ENCODE measurements around the gene SCGB1D1. TPM values are rescaled to one million over a fixed set of nuclear protein-coding genes. Genes with fewer than 3 reads are reported as not detected.
A peak's percentile ranks its signal among the peaks of the same experiment; 100 is the strongest.

The SCGB1D1 gene
- total RNA-seq, 4 donors from 2014 or later: not detected

- intact Hi-C loops (cut with DNase I): no loop called here
- no peak for TF ChIP-seq CTCF (IDR thresholded peaks at IDR 0.05)
- no peak for TF ChIP-seq POLR2A (IDR thresholded peaks at IDR 0.05)
- peaks cover 0 to 2% of the 10 kb centered on the region in 2 donors for H3K4me1 ChIP-seq
- no peak for DNase-seq
- H3K27ac ChIP-seq: no peak overlapping the region
- H3K4me3 ChIP-seq (replicated peaks in 1 of 3): no peak overlapping the region
- H3K36me3 ChIP-seq: peaks cover 7 to 22% of the 10 kb centered on the region in 2 donors
- no peaks in the 10 kb centered on the region for H3K9me3 ChIP-seq
- H3K27me3 ChIP-seq: no peaks in the 10 kb centered on the region
- WGBS, 2 donors: 92 to 97% methylated on average over 8 of the region's 9 CpGs
These were observed 38.3 kb upstream of the SCGB1D1 start for GRCh38 chr11:62151737-62152102.

- TF ChIP-seq POLR2A (IDR thresholded peaks at IDR 0.05) (no peak), CTCF (IDR thresholded peaks at IDR 0.05) (no peak)
These were observed 37.5 kb upstream of the SCGB1D1 start for GRCh38 chr11:62152245-62153086.

GRCh38 chr11:62153087-62153395, 37.0 kb upstream of the SCGB1D1 start:
- no peak for TF ChIP-seq POLR2A (IDR thresholded peaks at IDR 0.05)
- no peak for TF ChIP-seq CTCF (IDR thresholded peaks at IDR 0.05)
- Histone ChIP-seq H3K9me3 (no peaks in the 10 kb centered on the region), H3K4me3 (replicated peaks in 1 of 3) (no peak overlapping the region), H3K36me3 (peaks cover 0 to 15% of the 10 kb centered on the region in 2 donors), H3K27ac (no peak overlapping the region), H3K27me3 (no peaks in the 10 kb centered on the region), H3K4me1 (peaks cover 0 to 2% of the 10 kb centered on the region in 2 donors)
- WGBS, 2 donors: 86 to 88% methylated on average over 2 of the region's 2 CpGs
- intact Hi-C loops (cut with DNase I): no loop called here
- no peak for DNase-seq

More at GRCh38 chr11:62152245-62153086, 37.5 kb upstream of the SCGB1D1 start:
- intact Hi-C loops (cut with DNase I): no loop called here
- Histone ChIP-seq H3K27ac (no peak overlapping the region), H3K4me1 (peaks cover 0 to 2% of the 10 kb centered on the region in 2 donors), H3K9me3 (no peaks in the 10 kb centered on the region), H3K4me3 (replicated peaks in 1 of 3) (no peak overlapping the region), H3K27me3 (no peaks in the 10 kb centered on the region), H3K36me3 (peaks cover under 1 to 15% of the 10 kb centered on the region in 2 donors)
- no peak for DNase-seq
- WGBS, 2 donors: 88 to 91% methylated on average over 13 to 14 of the region's 14 CpGs

GRCh38 chr11:62153617-62154016, 36.4 kb upstream of the SCGB1D1 start:
- no peaks in the 10 kb centered on the region for H3K9me3 ChIP-seq
- no peak overlapping the region for H3K27ac ChIP-seq
- H3K4me3 ChIP-seq (replicated peaks in 1 of 3): no peak overlapping the region
- no peaks in the 10 kb centered on the region for H3K27me3 ChIP-seq
- no peak for DNase-seq
- peaks cover 0 to 2% of the 10 kb centered on the region in 2 donors for H3K4me1 ChIP-seq
- WGBS, 2 donors: 64 to 65% methylated on average over 3 of the region's 3 CpGs
- TF ChIP-seq POLR2A (IDR thresholded peaks at IDR 0.05) (no peak), CTCF (IDR thresholded peaks at IDR 0.05) (no peak)
- H3K36me3 ChIP-seq: peaks cover 0 to 15% of the 10 kb centered on the region in 2 donors
- intact Hi-C loops (cut with DNase I): no loop called here

- Histone ChIP-seq H3K27me3 (no peaks in the 10 kb centered on the region), H3K27ac (no peak overlapping the region), H3K9me3 (no peaks in the 10 kb centered on the region), H3K36me3 (no peaks in the 10 kb centered on the region), H3K4me1 (no peaks in the 10 kb centered on the region), H3K4me3 (replicated peaks in 1 of 3) (no peak overlapping the region)
- 62 to 68% methylated on average over 5 to 6 of the region's 6 CpGs for WGBS, 2 donors
- intact Hi-C loops (cut with DNase I): no loop called here
- DNase-seq: peak in 1 of 2 donors; percentile 41
- TF ChIP-seq POLR2A (IDR thresholded peaks at IDR 0.05): no peak
- TF ChIP-seq CTCF (IDR thresholded peaks at IDR 0.05): no peak
These were observed 32.4 kb upstream of the SCGB1D1 start for GRCh38 chr11:62157603-62158002.
